HS-5 (cell line): Measurements from ENCODE around the gene SLC9A3.

Experiments
- DNase-seq: peaks from one replicate; pipeline ENCODE4 v3.0.0-alpha.2; 2012; ENCODE audit warnings: low read depth

SLC9A3 gene

GRCh38 chr5:554284-554988, 30.2 kb upstream of the SLC9A3 start:
- no peak for DNase-seq

GRCh38 chr5:553874-554273, 29.6 kb upstream of the SLC9A3 start:
- DNase-seq: no peak

- no peak for DNase-seq
Observed at GRCh38 chr5:551406-551805, 27.2 kb upstream of the SLC9A3 start.

GRCh38 chr5:549229-549628, 25.0 kb upstream of the SLC9A3 start:
- no peak for DNase-seq

GRCh38 chr5:548256-548655, 24.0 kb upstream of the SLC9A3 start:
- DNase-seq: no peak

- no peak for DNase-seq
Observed at GRCh38 chr5:547086-547924, 23.1 kb upstream of the SLC9A3 start.

- DNase-seq: no peak
Observed at GRCh38 chr5:546376-546908, 22.2 kb upstream of the SLC9A3 start.

GRCh38 chr5:545641-546375, 21.6 kb upstream of the SLC9A3 start:
- DNase-seq: no peak

GRCh38 chr5:544675-545355, 20.6 kb upstream of the SLC9A3 start:
- DNase-seq: no peak

GRCh38 chr5:543755-544674, 19.8 kb upstream of the SLC9A3 start:
- DNase-seq: no peak

- DNase-seq: no peak
Observed at GRCh38 chr5:543351-543750, 19.1 kb upstream of the SLC9A3 start.

- DNase-seq: no peak
Observed at GRCh38 chr5:542319-543311, 18.4 kb upstream of the SLC9A3 start.

GRCh38 chr5:541539-542318, 17.5 kb upstream of the SLC9A3 start:
- DNase-seq: no peak

- DNase-seq: no peak
Observed at GRCh38 chr5:540906-541538, 16.8 kb upstream of the SLC9A3 start.

GRCh38 chr5:540071-540905, 16.0 kb upstream of the SLC9A3 start:
- no peak for DNase-seq

GRCh38 chr5:539469-540070, 15.3 kb upstream of the SLC9A3 start:
- no peak for DNase-seq
